GM23338 (cell line): ENCODE results near the gene ARL15. TPM values are rescaled to one million over a fixed set of nuclear protein-coding genes. Genes with fewer than 3 reads are reported as not detected.

ENCODE experiments used
- ATAC-seq: fragments of 200-7000 bp; cut with Tn5 transposase; 3 replicates; pipeline ENCODE4 v1.9.1; 2020
- DNase-seq: peaks from one replicate; pipeline ENCODE4 v3.0.0-alpha.2; 2015; ENCODE audit warnings: low spot score
- H2AFZ ChIP-seq: fragments of 200-600 bp; sonication (generic); 2 replicates; pipeline ENCODE4 v1.8.0; 2016; ENCODE audit warnings: antibody characterized with exemption, mild to moderate bottlenecking, moderate library complexity
- H3F3A ChIP-seq: fragments of 200-600 bp; sonication (generic); replicated peaks from 2 replicates; pipeline ENCODE4 v1.8.0; 2017; ENCODE audit warnings: antibody characterized with exemption, mixed run types, low read depth
- H3K27ac ChIP-seq: fragments of 200-600 bp; sonication (generic); 2 replicates; pipeline ENCODE4 v1.6.1; 2016; ENCODE audit warnings: low read depth
- H3K27me3 ChIP-seq: fragments of 200-600 bp; sonication (generic); 2 replicates; pipeline ENCODE4 v1.8.0; 2016; ENCODE audit warnings: mild to moderate bottlenecking, mixed run types, moderate library complexity; ENCODE audit not compliant: insufficient read depth
- H3K36me3 ChIP-seq: fragments of 200-600 bp; sonication (generic); 2 replicates; pipeline ENCODE4 v1.8.0; 2016; ENCODE audit warnings: mild to moderate bottlenecking; ENCODE audit not compliant: insufficient read depth
- H3K4me1 ChIP-seq: fragments of 200-600 bp; sonication (generic); 2 replicates; pipeline ENCODE4 v1.8.0; 2016; ENCODE audit warnings: mild to moderate bottlenecking, moderate library complexity; ENCODE audit not compliant: insufficient read depth
- H3K4me2 ChIP-seq: fragments of 200-600 bp; sonication (generic); 2 replicates; pipeline ENCODE4 v1.7.1; 2017; ENCODE audit warnings: mixed run types
- H3K4me3 ChIP-seq: fragments of 200-600 bp; sonication (generic); 2 replicates; pipeline ENCODE4 v1.6.1; 2016; ENCODE audit warnings: mixed run types
- H3K79me2 ChIP-seq: fragments of 200-600 bp; sonication (generic); replicated peaks from 2 replicates; pipeline ENCODE4 v1.8.0; 2017; ENCODE audit warnings: mild to moderate bottlenecking; ENCODE audit not compliant: insufficient read depth
- H3K9me2 ChIP-seq: fragments of 200-600 bp; sonication (generic); 2 replicates; pipeline ENCODE4 v1.8.0; 2017; ENCODE audit not compliant: insufficient read depth
- H4K20me1 ChIP-seq: fragments of 200-600 bp; sonication (generic); replicated peaks from 2 replicates; pipeline ENCODE4 v1.8.0; 2017; ENCODE audit warnings: mild to moderate bottlenecking; ENCODE audit not compliant: insufficient read depth
- H3K27ac Mint-ChIP-seq: 2 replicates; pipeline ENCODE4 v1.8.0; 2020; ENCODE audit warnings: inconsistent platforms, mild to moderate bottlenecking, moderate library complexity, mixed read lengths
- H3K27me3 Mint-ChIP-seq: 3 replicates; pipeline ENCODE4 v1.8.0; 2022; ENCODE audit warnings: low read depth, mild to moderate bottlenecking, moderate library complexity, mixed read lengths, inconsistent platforms; ENCODE audit not compliant: insufficient read depth, poor library complexity
- H3K36me3 Mint-ChIP-seq: 3 replicates; pipeline ENCODE4 v1.8.0; 2021; ENCODE audit warnings: low read depth, mild to moderate bottlenecking, inconsistent platforms, moderate library complexity, mixed read lengths
- H3K4me1 Mint-ChIP-seq: 3 replicates; pipeline ENCODE4 v1.8.0; 2020; ENCODE audit warnings: mild to moderate bottlenecking, inconsistent platforms, mixed read lengths
- H3K4me3 Mint-ChIP-seq: 3 replicates; pipeline ENCODE4 v1.8.0; 2021; ENCODE audit warnings: moderate library complexity, mild to moderate bottlenecking, inconsistent platforms, mixed read lengths
- H3K9me3 Mint-ChIP-seq: 3 replicates; pipeline ENCODE4 v1.8.0; 2020; ENCODE audit warnings: moderate library complexity, mild to moderate bottlenecking, inconsistent platforms, mixed read lengths
- CREB1 ChIP-seq: fragments of 250-450 bp; sonication (Bioruptor Pico); IDR thresholded peaks from 2 replicates; pipeline ENCODE4 v1.5.0; 2020; ENCODE audit warnings: low read depth, mild to moderate bottlenecking, moderate library complexity
- EZH2 ChIP-seq: fragments of 200-600 bp; sonication (generic); IDR thresholded peaks from one replicate; pipeline ENCODE4 v1.8.0; 2017; ENCODE audit warnings: antibody characterized with exemption, mild to moderate bottlenecking, low read depth; ENCODE audit not compliant: unreplicated experiment
- EZH2phosphoT487 ChIP-seq: fragments of 200-600 bp; sonication (generic); IDR thresholded peaks from one replicate; pipeline ENCODE4 v1.8.1; 2018; ENCODE audit warnings: antibody characterized with exemption; ENCODE audit not compliant: unreplicated experiment
- JUNB ChIP-seq: IDR thresholded peaks from one replicate; pipeline ENCODE4 v1.6.1; 2016; ENCODE audit warnings: antibody characterized with exemption; ENCODE audit not compliant: unreplicated experiment
- STAT1 ChIP-seq: IDR thresholded peaks from one replicate; pipeline ENCODE4 v1.6.1; 2016; ENCODE audit warnings: antibody characterized with exemption; ENCODE audit not compliant: unreplicated experiment
- ZNF331 ChIP-seq: fragments of 250-450 bp; sonication (Bioruptor Pico); IDR thresholded peaks from 2 replicates; pipeline ENCODE4 v1.5.0; 2020; ENCODE audit warnings: low read depth, mild to moderate bottlenecking, moderate library complexity
- polyA plus RNA-seq: library from polyadenylated mRNA; unstranded; fragments of >200 nt; fragmentation: Nextera tagmentation; extraction: Ambion mirVana; gene quantifications from 2 replicates; pipeline ENCODE4 v1.2.1, GENCODE V29; 2016
- total RNA-seq: library from RNA; depleted of rRNA; stranded (reverse); fragments of >200 nt; shearing (Covaris generic); gene quantifications from 2 replicates; pipeline ENCODE4 v1.2.3, GENCODE V29; 2014
- TF ChIP-seq, protein P1 (sequence below): fragments of 250-450 bp; sonication (Bioruptor Pico); IDR thresholded peaks from 2 replicates; pipeline ENCODE4 v1.5.0; 2020; ENCODE audit warnings: mild to moderate bottlenecking, moderate library complexity
- TF ChIP-seq, protein P2 (sequence below), 2 experiments: fragments of 200-600 bp in 1 of 2; sonication (generic) in 1 of 2; conservative IDR thresholded peaks; 2 replicates each; pipeline versions ENCODE4 v1.5.1 to v1.6.1; 2016 to 2017; ENCODE audit warnings: antibody characterized with exemption in 2 of 2, low read depth in 2 of 2, mild to moderate bottlenecking in 2 of 2, moderate library complexity in 1 of 2

Gene ARL15
- total and polyA plus RNA-seq, 2 experiments from 2014 or later: 13.0 to 54.0 TPM

DNA sequence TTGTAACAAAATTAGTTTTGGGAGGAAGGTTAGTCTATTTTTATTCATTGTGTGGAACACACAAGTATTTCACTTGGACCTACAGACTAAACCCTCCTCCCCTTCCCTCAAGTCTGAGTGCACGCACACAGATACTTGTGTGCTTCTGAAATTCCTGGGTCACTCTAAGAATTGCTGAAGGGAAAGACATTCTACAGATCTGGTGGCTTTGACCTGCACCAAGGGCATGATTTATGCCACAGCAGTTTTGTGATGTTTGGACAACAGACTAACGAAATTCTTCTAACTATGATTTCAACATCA is 150.5 kb downstream of the ARL15 start:
- no peak overlapping the region for H2AFZ ChIP-seq
- no peak overlapping the region for H3K4me2 ChIP-seq
- no peaks in the 10 kb centered on the region for H3K9me2 ChIP-seq
- Mint-ChIP-seq H3K4me1 (no peaks in the 10 kb centered on the region), H3K27me3 (no peaks in the 10 kb centered on the region), H3K36me3 (no peaks in the 10 kb centered on the region), H3K4me3 (no peak overlapping the region), H3K27ac (no peak overlapping the region), H3K9me3 (no peaks in the 10 kb centered on the region)
- H4K20me1 ChIP-seq: no peaks in the 10 kb centered on the region
- ATAC-seq (no peak), DNase-seq (no peak)
- no peak overlapping the region for H3K27ac ChIP-seq
- TF ChIP-seq EZH2phosphoT487: no peak
- TF ChIP-seq JUNB: no peak
- no peak for TF ChIP-seq STAT1
- TF ChIP-seq, protein P1, sequence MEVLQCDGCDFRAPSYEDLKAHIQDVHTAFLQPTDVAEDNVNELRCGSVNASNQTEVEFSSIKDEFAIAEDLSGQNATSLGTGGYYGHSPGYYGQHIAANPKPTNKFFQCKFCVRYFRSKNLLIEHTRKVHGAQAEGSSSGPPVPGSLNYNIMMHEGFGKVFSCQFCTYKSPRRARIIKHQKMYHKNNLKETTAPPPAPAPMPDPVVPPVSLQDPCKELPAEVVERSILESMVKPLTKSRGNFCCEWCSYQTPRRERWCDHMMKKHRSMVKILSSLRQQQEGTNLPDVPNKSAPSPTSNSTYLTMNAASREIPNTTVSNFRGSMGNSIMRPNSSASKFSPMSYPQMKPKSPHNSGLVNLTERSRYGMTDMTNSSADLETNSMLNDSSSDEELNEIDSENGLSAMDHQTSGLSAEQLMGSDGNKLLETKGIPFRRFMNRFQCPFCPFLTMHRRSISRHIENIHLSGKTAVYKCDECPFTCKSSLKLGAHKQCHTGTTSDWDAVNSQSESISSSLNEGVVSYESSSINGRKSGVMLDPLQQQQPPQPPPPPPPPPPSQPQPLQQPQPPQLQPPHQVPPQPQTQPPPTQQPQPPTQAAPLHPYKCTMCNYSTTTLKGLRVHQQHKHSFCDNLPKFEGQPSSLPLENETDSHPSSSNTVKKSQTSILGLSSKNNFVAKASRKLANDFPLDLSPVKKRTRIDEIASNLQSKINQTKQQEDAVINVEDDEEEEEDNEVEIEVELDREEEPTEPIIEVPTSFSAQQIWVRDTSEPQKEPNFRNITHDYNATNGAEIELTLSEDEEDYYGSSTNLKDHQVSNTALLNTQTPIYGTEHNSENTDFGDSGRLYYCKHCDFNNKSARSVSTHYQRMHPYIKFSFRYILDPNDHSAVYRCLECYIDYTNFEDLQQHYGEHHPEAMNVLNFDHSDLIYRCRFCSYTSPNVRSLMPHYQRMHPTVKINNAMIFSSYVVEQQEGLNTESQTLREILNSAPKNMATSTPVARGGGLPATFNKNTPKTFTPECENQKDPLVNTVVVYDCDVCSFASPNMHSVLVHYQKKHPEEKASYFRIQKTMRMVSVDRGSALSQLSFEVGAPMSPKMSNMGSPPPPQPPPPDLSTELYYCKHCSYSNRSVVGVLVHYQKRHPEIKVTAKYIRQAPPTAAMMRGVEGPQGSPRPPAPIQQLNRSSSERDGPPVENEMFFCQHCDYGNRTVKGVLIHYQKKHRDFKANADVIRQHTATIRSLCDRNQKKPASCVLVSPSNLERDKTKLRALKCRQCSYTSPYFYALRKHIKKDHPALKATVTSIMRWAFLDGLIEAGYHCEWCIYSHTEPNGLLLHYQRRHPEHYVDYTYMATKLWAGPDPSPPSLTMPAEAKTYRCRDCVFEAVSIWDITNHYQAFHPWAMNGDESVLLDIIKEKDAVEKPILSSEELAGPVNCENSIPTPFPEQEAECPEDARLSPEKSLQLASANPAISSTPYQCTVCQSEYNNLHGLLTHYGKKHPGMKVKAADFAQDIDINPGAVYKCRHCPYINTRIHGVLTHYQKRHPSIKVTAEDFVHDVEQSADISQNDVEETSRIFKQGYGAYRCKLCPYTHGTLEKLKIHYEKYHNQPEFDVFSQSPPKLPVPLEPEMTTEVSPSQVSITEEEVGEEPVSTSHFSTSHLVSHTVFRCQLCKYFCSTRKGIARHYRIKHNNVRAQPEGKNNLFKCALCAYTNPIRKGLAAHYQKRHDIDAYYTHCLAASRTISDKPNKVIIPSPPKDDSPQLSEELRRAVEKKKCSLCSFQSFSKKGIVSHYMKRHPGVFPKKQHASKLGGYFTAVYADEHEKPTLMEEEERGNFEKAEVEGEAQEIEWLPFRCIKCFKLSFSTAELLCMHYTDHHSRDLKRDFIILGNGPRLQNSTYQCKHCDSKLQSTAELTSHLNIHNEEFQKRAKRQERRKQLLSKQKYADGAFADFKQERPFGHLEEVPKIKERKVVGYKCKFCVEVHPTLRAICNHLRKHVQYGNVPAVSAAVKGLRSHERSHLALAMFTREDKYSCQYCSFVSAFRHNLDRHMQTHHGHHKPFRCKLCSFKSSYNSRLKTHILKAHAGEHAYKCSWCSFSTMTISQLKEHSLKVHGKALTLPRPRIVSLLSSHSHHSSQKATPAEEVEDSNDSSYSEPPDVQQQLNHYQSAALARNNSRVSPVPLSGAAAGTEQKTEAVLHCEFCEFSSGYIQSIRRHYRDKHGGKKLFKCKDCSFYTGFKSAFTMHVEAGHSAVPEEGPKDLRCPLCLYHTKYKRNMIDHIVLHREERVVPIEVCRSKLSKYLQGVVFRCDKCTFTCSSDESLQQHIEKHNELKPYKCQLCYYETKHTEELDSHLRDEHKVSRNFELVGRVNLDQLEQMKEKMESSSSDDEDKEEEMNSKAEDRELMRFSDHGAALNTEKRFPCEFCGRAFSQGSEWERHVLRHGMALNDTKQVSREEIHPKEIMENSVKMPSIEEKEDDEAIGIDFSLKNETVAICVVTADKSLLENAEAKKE: no peak
- no peak for TF ChIP-seq EZH2
- TF ChIP-seq CREB1 (CRISPR knock-in tag): no peak
- H3F3A ChIP-seq: no peaks in the 10 kb centered on the region
- H3K79me2 ChIP-seq: no peaks in the 10 kb centered on the region
- no peaks in the 10 kb centered on the region for H3K4me1 ChIP-seq
- H3K4me3 ChIP-seq: no peak overlapping the region
- H3K36me3 ChIP-seq: no peaks in the 10 kb centered on the region
- H3K27me3 ChIP-seq: no peaks in the 10 kb centered on the region

DNA sequence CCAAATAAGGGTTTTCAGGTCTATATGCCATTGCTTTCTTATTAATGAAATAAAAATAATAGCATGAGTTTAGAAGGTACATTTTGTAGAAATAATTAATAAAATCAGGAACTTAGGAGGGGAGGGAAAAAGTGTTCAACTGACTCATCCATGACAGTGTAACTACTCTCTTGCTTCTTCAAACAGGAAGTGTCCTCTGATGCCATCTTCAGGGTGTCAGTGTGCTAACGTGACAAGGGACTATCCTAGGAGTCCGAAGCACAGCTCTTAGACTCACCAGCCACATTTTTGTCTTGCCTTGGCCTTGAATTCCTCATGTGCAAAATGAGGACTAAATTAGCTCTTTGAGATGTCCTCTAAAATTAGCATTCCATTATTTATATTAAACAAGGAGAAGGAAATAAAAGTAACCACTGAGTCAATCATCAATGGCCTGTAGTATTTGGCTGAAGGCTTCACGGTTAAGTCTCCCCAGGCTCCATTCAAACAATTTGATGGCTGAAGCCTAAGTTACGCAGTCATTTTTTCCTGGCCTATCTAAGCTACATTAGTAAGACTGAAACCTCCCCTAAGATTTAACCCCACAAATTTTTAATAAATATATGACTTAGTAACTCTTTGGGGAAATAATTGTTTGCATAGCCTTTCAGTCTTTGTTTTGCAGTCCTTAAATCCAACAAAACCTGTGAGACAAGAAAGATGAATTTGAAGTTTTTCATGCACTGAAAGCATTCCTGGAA is 151.1 kb downstream of the ARL15 start:
- peak; percentile 21 for DNase-seq
- Mint-ChIP-seq H3K27ac (no peak overlapping the region), H3K4me1 (no peaks in the 10 kb centered on the region), H3K9me3 (no peaks in the 10 kb centered on the region), H3K27me3 (no peaks in the 10 kb centered on the region), H3K36me3 (no peaks in the 10 kb centered on the region), H3K4me3 (no peak overlapping the region)
- Histone ChIP-seq H3F3A (no peaks in the 10 kb centered on the region), H3K9me2 (no peaks in the 10 kb centered on the region), H3K4me1 (no peaks in the 10 kb centered on the region), H3K27me3 (no peaks in the 10 kb centered on the region), H3K27ac (no peak overlapping the region), H4K20me1 (no peaks in the 10 kb centered on the region), H3K4me2 (no peak overlapping the region), H2AFZ (no peak overlapping the region), H3K79me2 (no peaks in the 10 kb centered on the region), H3K36me3 (no peaks in the 10 kb centered on the region), H3K4me3 (no peak overlapping the region)
- ATAC-seq: peak; percentile 72
- TF ChIP-seq EZH2phosphoT487 (no peak), ZNF331 (no peak)
- TF ChIP-seq, protein P2, sequence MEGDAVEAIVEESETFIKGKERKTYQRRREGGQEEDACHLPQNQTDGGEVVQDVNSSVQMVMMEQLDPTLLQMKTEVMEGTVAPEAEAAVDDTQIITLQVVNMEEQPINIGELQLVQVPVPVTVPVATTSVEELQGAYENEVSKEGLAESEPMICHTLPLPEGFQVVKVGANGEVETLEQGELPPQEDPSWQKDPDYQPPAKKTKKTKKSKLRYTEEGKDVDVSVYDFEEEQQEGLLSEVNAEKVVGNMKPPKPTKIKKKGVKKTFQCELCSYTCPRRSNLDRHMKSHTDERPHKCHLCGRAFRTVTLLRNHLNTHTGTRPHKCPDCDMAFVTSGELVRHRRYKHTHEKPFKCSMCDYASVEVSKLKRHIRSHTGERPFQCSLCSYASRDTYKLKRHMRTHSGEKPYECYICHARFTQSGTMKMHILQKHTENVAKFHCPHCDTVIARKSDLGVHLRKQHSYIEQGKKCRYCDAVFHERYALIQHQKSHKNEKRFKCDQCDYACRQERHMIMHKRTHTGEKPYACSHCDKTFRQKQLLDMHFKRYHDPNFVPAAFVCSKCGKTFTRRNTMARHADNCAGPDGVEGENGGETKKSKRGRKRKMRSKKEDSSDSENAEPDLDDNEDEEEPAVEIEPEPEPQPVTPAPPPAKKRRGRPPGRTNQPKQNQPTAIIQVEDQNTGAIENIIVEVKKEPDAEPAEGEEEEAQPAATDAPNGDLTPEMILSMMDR (conservative IDR thresholded peaks at IDR 0.05; ENCODE audit: low read depth in 2 of 2): peak; percentile 17 to 56; a peak in 3 of 4 replicates
